Bronchial epithelial cell (primary cell): Measurements from ENCODE around the gene PCK2. TPM values are rescaled to one million over a fixed set of nuclear protein-coding genes. Genes with fewer than 3 reads are reported as not detected.

ENCODE experiments used
- DNase-seq: peaks from one replicate; pipeline ENCODE4 v3.0.0-alpha.2; 2010; ENCODE audit warnings: low read depth
- FAIRE-seq: peaks from 2 replicates; lab custom pipeline; 2011; peaks lifted over from hg19 to GRCh38; lab: Jason Lieb, UNC
- H3K27me3 ChIP-seq: 2 replicates; pipeline ENCODE4 v1.5.1; 2011; ENCODE audit warnings: low read length; ENCODE audit not compliant: control insufficient read depth, insufficient read depth
- H3K36me3 ChIP-seq: 2 replicates; pipeline ENCODE4 v1.5.1; 2011; ENCODE audit warnings: low read length; ENCODE audit not compliant: control insufficient read depth, insufficient read depth
- H3K4me3 ChIP-seq: 2 replicates; pipeline ENCODE4 v1.5.1; 2011; ENCODE audit warnings: mild to moderate bottlenecking, low read depth, low read length, control low read depth
- total RNA-seq: library from RNA; depleted of rRNA; stranded (reverse); fragments of >200 nt; gene quantifications from 2 replicates; pipeline ENCODE4 v1.2.1, GENCODE V29; 2014
- TF ChIP-seq, protein P1 (sequence below): IDR thresholded peaks from 2 replicates; pipeline ENCODE4 v1.5.1; 2011; ENCODE audit warnings: mild to moderate bottlenecking, moderate library complexity, low read length, control low read depth, inconsistent platforms; ENCODE audit not compliant: insufficient read depth, severe bottlenecking

PCK2 gene
- total RNA-seq, 1 donor from 2014 or later = 84.8 TPM

DNA sequence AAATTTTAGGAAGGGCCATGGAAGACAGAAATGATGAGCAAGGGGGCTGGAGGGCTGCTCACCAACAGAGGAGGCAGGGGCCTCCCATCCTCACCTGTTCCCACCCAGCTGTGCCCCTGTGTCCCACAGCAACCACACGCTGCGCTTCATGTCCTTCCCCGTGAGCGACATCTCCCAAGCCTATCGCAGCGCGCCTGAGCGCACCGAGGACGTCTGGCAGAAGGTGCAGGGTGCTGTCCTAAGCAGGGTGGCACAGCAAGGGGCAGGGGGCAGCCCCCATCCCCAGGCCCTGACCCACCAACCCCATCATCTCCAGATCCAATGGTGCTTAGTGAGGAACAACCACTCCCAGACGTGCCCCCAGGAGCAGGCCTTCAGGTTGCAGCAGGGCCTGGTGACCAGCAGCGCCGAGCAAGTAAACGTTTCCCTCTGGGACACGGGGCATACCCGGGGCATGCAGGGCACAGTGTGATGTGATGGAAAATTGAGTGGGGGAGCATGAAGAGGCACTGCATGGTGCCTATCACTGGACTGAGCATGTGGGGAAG, 34.2 kb upstream of the PCK2 start:
- no peak for FAIRE-seq
- no peak for DNase-seq
- no peaks in the 10 kb centered on the region for H3K36me3 ChIP-seq
- TF ChIP-seq, protein P1, sequence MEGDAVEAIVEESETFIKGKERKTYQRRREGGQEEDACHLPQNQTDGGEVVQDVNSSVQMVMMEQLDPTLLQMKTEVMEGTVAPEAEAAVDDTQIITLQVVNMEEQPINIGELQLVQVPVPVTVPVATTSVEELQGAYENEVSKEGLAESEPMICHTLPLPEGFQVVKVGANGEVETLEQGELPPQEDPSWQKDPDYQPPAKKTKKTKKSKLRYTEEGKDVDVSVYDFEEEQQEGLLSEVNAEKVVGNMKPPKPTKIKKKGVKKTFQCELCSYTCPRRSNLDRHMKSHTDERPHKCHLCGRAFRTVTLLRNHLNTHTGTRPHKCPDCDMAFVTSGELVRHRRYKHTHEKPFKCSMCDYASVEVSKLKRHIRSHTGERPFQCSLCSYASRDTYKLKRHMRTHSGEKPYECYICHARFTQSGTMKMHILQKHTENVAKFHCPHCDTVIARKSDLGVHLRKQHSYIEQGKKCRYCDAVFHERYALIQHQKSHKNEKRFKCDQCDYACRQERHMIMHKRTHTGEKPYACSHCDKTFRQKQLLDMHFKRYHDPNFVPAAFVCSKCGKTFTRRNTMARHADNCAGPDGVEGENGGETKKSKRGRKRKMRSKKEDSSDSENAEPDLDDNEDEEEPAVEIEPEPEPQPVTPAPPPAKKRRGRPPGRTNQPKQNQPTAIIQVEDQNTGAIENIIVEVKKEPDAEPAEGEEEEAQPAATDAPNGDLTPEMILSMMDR = no peak
- H3K4me3 ChIP-seq = no peak overlapping the region
- peaks cover 6% of the 10 kb centered on the region for H3K27me3 ChIP-seq

DNA sequence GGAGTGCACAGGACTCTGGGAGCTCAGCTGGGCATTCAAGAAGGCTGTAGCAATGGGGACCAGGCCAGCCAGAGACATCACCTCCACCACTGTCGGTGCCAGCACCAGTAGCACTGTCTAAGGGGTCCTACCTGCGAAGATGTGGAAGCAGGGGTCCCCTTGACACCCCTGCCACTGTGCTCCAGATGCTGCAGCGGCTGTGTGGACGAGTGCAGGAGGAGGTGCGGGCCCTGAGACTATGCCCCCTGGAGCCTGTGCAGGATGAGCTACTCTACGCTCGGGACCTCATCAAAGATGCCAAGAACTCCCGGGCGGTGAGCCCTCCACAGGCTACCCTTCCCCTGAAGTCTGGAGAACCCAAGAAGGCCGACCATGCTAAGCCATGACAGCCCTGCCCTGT, 33.7 kb upstream of the PCK2 start:
- TF ChIP-seq, protein P1 = no peak
- no peak for DNase-seq
- Histone ChIP-seq H3K27me3 (peaks cover 4% of the 10 kb centered on the region), H3K4me3 (no peak overlapping the region), H3K36me3 (no peaks in the 10 kb centered on the region)
- FAIRE-seq = no peak

DNA sequence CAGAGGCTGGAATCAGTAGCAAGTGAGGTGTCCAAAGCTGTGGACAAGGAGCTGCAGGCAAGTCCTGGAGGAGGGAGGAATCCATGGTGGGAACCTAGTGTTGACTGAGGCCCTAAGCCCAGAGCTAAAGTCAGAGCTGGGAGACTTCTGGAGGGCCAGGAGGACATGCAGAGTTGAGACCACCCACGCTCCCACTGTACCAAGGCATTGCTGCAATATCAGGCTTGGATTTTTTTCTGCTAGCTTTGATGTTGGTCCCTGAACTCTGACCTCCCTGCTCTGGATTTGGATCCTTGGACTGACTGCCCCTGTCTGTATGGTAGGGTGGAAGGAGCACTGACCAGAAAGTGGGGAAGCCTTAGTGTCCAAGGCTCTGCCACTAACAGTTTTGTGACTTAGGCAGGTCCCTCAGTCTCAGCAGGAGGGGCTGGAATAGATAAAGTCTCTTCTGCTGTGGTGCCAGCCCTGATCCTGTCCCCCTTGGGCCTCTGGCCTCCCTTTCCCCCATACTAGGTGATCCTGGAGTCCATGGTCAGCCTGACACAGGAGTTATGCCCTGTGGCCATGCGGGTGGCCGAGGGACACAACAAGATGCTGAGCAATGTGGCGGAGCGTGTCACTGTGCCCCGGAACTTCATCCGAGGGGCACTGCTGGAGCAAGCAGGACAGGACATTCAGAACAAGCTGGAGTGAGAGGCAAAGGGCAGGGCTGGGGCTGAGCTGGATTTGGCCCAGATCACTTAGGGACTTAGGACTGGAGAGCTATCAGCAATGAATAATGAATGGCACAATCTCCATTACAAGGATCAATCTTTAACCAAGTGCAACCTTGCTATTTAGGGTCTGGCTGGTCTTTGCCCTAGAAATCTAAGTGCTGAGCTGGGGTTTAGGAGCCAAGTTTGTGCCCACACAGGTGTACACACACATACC, 32.9 kb upstream of the PCK2 start:
- TF ChIP-seq, protein P1 = no peak
- FAIRE-seq = no peak
- no peak overlapping the region for H3K4me3 ChIP-seq
- DNase-seq = no peak
- peaks cover 4% of the 10 kb centered on the region for H3K27me3 ChIP-seq
- no peaks in the 10 kb centered on the region for H3K36me3 ChIP-seq

DNA sequence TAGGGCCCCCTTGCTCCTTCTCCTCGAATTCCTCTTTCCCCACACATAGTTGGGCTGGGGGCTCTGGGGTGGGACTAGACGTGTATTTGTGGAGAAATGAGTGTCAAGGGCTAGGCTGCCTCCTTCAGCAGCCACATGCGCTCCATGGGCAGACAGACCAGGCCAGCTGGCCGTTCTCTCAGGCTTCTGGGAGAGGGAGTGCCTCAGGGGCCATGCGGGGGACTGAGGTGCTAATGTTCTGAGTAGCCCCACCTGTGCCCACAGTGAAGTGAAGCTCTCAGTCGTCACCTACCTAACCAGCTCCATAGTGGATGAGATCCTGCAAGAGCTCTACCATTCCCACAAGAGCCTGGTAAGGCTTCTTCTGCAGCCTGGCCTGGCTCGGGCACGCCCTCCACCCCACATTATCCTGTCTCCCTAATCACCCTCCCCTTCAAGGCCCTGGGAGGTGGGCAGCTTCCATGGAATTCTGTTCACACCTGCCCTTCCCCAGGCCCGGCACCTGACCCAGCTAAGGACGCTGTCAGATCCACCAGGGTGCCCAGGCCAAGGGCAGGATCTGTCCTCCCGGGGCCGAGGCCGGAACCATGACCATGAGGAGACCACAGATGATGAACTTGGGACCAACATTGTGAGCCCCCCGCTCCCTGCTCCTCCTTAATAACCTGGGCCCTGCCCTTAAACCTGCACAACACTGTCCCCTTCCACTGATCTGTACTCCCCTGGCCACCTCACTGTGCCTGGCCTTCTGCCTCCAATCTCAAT, 31.7 kb upstream of the PCK2 start:
- TF ChIP-seq, protein P1 = no peak
- no peak overlapping the region for H3K4me3 ChIP-seq
- no peaks in the 10 kb centered on the region for H3K36me3 ChIP-seq
- FAIRE-seq (no peak), DNase-seq (no peak)
- H3K27me3 ChIP-seq = peaks cover 3% of the 10 kb centered on the region

DNA sequence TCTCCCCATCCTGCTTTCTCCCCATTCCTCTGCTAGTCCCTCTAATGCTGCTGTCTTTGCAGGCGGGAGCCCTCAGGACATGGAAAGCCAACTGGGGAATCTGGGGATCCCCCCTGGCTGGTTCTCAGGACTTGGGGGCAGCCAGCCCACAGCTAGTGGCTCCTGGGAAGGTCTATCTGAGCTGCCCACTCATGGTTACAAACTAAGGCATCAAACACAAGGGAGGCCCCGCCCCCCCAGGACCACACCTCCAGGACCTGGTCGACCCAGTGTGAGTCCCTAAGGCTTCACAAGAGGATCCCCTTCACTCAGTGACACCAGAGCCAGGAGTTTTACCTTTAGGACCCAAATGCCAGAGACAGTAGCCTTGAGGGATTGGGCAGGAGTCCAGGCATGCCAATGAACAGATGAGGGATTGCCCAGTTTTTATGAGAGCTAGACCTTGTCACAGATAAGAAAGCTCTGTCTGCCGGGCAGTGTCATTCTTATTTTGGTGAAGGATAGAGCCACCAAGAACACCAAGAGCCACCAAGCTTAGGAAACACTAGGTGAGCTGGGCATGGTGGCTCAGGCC, 30.8 kb upstream of the PCK2 start:
- FAIRE-seq (no peak), DNase-seq (no peak)
- H3K4me3 ChIP-seq = no peak overlapping the region
- peaks cover under 1% of the 10 kb centered on the region for H3K27me3 ChIP-seq
- H3K36me3 ChIP-seq = no peaks in the 10 kb centered on the region
- TF ChIP-seq, protein P1 = no peak
